HG03139 (cell line): ENCODE results near the gene NOM1.
"Not testable (repeated sequence)": the region's sequence is repeated elsewhere in the genome, so short reads cannot be mapped to it uniquely, and the experiment has no call there.

ENCODE experiments used
- ATAC-seq: cut with Tn5 transposase; IDR thresholded peaks from one replicate; pipeline ENCODE4 v1.9.1; 2021; ENCODE audit not compliant: unreplicated experiment

The NOM1 gene

DNA sequence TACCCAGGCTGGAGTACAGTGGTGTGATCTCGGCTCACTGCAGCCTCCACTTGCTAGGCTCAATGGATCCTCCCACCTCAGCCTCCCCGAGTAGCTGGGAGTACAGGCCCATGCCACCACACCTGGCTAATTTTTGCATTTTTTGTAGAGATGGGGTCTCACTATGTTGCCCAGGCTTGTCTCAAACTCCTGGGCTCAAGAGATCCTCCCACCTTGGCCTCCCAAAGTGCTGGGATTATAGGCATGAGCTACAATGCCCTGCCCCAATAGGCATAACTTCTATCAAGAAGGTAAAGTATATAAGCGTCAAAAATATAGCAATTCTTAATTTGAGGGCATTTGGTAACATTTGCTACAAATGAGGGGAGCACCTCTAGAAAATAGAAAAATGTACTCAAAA, 12.7 kb upstream of the NOM1 start:
- ATAC-seq = not testable (repeated sequence)

GRCh38 chr7:156940421-156941122, 8.9 kb upstream of the NOM1 start:
- no peak for ATAC-seq

DNA sequence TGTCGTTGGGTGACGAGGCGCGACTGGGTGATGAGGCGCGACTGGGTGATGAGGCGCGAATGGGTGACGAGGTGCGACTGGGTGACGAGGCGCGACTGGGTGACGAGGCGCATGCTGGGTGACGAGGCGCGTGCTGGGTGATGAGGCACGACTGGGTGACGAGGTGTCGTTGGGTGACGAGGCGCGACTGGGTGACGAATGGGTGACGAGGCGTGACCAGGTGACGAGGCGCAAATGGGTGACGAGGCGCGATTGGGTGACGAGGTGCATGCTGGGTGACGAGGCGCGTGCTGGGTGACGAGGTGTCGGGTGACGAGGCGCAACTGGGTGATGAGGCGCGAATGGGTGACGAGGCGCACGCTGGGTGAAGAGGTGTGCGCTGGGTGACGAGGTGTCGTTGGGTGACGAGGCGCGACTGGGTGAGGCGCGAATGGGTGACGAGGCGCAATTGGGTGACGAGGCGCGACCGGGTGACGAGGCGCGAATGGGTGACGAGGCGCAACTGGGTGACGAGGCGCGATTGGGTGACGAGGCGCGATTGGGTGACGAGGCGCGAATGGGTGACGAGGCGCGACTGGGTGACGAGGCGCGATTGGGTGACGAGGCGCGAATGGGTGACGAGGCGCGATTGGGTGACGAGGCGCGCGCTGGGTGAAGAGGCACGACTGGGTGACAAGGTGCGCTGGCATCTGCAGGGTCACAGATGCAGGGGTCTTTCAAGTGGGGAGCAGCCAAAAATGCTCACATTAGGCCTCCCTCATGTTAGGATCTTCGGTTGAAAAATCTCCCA, 7.9 kb upstream of the NOM1 start:
- no peak for ATAC-seq

DNA sequence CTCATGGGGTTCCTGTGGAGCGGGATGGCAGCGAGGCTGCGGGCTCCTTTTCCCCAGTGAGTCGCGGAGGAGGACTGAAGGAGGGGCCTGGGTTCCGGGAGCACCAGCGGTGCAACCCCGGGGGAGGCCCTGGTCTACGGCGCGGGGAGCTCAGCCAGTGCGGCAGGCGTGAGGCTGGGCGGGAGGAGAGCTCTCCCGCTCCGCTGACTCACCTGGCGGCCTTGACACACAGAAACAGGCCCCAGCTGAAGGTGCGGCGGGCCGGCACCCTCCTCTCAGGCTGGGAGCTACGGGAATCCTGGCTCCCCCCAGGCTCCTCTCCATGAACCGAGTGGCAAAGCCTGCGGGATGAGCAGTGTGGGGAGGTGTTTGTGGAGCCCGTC, 6.8 kb upstream of the NOM1 start:
- ATAC-seq = no peak

GRCh38 chr7:156943091-156944041, 6.1 kb upstream of the NOM1 start:
- no peak for ATAC-seq

DNA sequence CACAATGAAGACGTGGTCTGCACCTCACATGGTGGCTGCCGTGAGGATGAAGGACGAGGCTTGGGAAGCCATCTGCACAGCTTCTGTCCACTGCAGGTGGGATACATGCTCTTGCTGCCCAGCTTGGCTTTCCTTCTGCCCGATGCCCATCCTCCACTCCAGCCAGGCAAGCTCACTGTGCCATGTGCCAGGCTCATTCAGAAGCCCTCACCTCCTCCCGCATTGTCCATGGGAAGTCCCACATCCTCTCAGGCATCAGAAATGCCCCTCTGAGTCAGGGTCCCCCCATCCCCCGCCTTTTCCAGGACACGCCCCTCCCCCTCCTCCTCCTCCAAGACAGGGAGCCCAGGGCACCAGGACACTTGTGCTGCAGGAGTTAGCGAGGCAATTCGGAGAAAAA, 4.6 kb upstream of the NOM1 start:
- no peak for ATAC-seq

GRCh38 chr7:156947120-156947843, 2.2 kb upstream of the NOM1 start:
- ATAC-seq = no peak

DNA sequence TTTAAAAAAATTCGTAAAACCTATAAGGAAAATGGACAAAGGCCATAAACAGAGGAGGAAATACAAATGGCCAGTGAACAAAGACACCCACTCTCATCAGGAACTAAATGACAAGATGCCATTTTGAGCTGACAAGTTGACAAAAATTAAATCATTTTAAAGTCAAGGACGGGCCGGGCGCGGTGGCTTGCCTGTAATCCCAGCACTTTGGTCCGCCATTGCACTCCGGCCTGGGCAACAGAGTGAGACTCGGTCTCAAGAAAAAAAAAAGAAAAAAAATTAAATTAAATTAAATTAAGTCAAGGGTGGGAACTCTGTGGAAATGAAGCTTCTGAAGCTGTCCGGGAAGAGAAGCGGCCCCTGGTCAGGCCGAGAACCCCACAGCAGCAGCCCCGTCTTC, 1.2 kb upstream of the NOM1 start:
- no peak for ATAC-seq

DNA sequence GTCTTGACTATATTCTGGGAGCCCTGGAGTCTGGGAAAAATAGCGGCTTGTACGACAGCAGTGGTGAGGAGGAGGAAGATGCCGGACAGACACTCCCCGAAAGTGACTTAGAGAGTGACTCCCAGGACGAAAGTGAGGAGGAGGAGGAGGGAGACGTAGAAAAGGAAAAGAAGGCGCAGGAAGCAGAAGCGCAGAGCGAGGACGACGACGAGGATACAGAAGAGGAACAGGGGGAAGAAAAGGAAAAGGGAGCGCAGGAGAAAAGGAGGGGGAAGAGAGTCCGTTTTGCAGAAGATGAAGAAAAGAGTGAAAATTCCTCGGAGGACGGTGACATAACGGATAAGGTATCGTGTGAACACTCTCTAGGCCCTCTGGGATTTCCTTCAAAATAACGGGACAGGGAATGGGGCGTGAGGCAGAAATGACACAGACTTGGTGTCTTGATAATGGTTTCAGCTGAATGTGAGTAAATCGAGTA, 908 bp downstream of the NOM1 start:
- ATAC-seq = no peak

DNA sequence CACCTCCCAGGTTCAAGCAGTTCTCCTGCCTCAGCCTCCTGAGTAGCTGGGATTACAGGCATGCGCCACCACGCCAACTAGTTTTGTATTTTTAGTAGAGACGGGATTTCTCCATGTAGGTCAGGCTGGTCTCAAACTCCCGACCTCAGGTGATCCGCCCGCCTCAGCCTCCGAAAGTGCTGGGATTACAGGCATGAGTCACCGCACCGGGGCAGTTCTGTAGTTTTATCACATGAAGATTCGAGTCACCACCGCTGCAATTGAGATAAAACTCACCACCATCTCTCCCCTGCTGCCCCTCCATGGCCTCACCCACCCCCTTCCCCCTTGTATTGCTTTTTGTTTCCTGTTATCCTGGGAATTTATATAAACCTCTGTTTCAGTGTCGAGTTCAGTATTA, 3.7 kb downstream of the NOM1 start:
- not testable (repeated sequence) for ATAC-seq

DNA sequence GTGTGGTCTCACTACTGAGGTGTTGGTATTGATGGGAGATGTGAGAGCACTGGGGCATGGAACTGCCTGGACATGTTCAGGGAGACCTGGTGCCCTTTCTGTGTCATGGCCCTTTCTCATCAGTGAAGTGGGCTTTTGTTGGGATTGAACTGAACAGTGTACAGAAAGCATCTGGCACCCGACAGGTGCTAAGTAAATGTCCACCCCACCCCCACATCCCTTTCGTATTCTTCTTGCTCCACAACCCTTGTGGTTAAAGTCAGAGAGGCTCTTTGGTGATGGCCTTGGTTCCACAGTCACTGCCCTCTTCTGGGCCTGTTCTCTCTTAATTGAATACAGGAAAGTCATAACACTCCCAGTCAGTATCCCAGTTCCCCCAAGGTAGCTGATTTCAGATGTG, 5.4 kb downstream of the NOM1 start:
- ATAC-seq = no peak

GRCh38 chr7:156956727-156957126, 7.2 kb downstream of the NOM1 start:
- ATAC-seq = no peak

DNA sequence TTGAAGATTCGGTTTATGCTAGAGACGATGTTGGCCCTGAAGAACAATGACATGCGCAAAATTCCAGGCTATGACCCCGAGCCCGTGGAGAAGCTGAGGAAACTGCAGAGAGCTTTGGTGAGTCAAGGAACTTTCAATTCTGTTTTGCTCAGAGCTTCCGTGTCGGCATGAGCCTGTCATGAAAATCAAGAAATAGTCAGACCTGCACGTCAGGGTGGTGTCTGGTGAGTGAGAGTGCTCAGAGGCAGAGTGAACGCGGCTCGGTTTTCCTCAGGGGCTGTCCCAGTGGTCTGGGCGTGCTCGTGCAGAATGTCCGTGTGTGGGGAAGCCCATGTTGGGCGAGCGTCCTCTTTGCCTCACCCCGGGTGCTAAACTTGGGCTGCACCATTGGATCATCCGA, 12.6 kb downstream of the NOM1 start:
- ATAC-seq = no peak

GRCh38 chr7:156962897-156963296, 13.4 kb downstream of the NOM1 start:
- ATAC-seq = no peak

DNA sequence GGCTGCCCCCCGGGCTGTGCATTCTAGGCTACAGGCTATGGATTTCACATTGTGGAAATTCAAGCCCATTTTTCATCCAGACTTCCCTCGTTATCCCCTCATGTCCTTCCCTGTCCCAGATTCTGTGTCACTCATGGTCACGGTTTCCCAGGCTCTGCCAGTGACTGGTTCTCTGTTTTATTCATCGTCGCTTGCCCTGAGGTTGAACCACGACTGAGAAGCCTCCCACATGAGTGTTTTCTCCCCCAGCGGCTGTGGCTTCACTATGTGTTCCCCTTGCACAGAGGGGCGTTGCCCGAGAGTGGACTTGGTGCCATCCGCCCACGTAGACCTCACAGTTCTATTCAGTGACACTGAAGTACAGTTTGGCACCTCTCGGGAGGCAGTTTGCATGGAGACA, 14.0 kb downstream of the NOM1 start:
- no peak for ATAC-seq

DNA sequence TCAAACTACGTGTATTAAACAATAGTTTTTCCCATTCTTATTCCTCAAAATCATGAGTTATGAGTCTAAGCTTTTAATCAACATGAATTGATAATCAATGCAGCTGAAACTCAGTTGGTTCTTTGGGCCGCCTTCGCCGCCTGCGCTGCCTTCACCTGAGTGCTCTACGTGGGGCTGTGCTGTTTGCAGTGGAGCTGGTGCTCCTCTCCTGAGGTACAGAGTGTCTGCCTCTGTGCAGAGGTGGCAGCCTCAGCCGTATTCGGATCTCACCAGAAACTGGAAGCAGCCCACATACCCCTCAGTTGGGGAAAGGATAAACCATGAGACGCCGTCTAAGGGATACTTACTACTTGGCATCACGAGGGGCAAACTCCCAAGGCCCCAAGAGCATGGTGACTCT, 15.5 kb downstream of the NOM1 start:
- no peak for ATAC-seq

GRCh38 chr7:156966387-156966786, 16.9 kb downstream of the NOM1 start:
- no peak for ATAC-seq

GRCh38 chr7:156968183-156968582, 18.7 kb downstream of the NOM1 start:
- no peak for ATAC-seq

DNA sequence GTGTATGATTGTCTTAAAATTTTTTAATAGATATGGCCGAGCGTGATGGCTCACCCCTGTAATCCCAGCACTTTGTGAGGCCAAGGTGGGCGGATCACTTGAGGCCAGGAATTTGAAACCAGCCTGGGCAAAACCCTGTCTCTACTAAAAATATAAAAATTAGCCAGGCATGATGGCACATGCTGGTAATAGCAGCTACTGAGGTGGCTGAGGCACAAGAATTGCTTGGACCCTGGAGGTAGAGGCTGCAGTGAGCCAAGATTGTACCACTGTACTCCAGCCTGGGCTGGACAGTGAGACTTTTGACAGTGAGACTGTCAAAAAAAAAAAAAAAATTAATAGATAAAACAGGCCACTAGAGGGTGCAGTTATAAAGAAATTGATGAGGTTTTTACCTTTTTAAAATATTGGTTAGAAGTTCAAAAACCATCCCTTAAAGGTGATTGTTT, 20.5 kb downstream of the NOM1 start:
- no peak for ATAC-seq

GRCh38 chr7:156975620-156976019, 26.1 kb downstream of the NOM1 start:
- ATAC-seq = no peak
